ENCODE results near the gene KBTBD2.

Gene KBTBD2

DNA sequence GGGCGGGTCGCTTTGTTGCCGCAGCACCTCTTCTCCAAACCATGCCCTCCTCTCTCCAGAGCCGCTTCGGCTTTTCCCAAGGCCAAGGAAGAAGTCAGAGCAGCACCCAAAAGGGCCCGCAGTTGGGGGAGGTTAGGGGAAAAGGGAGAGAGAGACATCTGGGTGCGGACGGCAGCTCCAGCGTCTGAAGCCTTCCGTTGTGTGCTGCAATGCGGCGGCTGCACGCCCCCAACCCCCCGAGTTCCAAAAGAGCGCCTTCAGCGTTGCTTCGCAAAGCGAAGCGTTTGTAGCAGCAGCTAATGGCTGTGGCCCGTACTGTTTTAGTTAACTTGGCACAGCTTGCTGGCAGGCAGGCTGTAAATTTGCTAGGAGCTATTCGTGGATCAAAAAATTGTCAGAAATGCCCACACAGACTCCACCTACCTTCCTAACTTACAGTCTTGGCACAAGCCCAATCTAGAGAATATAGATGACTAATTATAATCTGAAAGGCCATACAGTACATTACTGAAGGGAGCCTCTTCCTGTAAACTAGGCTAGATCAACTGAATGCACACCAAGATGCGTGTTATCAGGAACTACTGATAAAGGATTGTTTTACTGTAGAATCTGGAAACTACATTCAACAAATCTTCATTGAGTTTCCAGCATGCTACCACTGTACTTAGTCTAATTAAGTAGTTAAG is 1.1 kb upstream of the KBTBD2 start:
- Histone ChIP-seq H2AFZ (ENCODE audit: low read depth, low read length) (peak overlapping the region; percentile 75), H3K27me3 (ENCODE audit: low read depth, low read length) (no peaks in the 10 kb centered on the region), H3K79me2 (ENCODE audit: low read length) (peaks cover 34% of the 10 kb centered on the region), H3K27ac (ENCODE audit: low read length) (peak overlapping the region; percentile 92), H3K4me1 (ENCODE audit: low read length) (peaks cover 16% of the 10 kb centered on the region), H3K36me3 (replicated peaks; ENCODE audit: low read depth, low read length) (no peaks in the 10 kb centered on the region), H3K4me3 (ENCODE audit: low read length) (peak overlapping the region; percentile 99), H3K9me3 (ENCODE audit: insufficient read depth, low read length) (no peaks in the 10 kb centered on the region), H3K4me2 (ENCODE audit: low read length) (peak overlapping the region; percentile 91), H3K9ac (ENCODE audit: low read length) (peak overlapping the region; percentile 100), H4K20me1 (ENCODE audit: insufficient read depth, low read length) (peaks cover 26% of the 10 kb centered on the region)
- TF ChIP-seq CTCF (IDR thresholded peaks at IDR 0.05; ENCODE audit: low read depth, low read length): no peak
- TF ChIP-seq EZH2phosphoT487 (IDR thresholded peaks at IDR 0.05; ENCODE audit: low read depth): no peak

- Histone ChIP-seq H3K36me3 (replicated peaks; ENCODE audit: low read depth, low read length) (no peaks in the 10 kb centered on the region), H3K4me2 (ENCODE audit: low read length) (peak overlapping the region; percentile 91), H2AFZ (ENCODE audit: low read depth, low read length) (peak overlapping the region; percentile 75; the same call in 1 of the 2 replicates), H3K79me2 (ENCODE audit: low read length) (peaks cover 41% of the 10 kb centered on the region), H3K9me3 (ENCODE audit: insufficient read depth, low read length) (no peaks in the 10 kb centered on the region), H3K27me3 (ENCODE audit: low read depth, low read length) (no peaks in the 10 kb centered on the region), H3K9ac (ENCODE audit: low read length) (peak overlapping the region; percentile 100), H3K4me3 (ENCODE audit: low read length) (peak overlapping the region; percentile 99), H3K27ac (ENCODE audit: low read length) (peak overlapping the region; percentile 92), H3K4me1 (ENCODE audit: low read length) (peaks cover 16% of the 10 kb centered on the region), H4K20me1 (ENCODE audit: insufficient read depth, low read length) (peaks cover 33% of the 10 kb centered on the region)
- TF ChIP-seq EZH2phosphoT487 (IDR thresholded peaks at IDR 0.05; ENCODE audit: low read depth) (no peak), CTCF (IDR thresholded peaks at IDR 0.05; ENCODE audit: low read depth, low read length) (no peak)
Observed at GRCh38 chr7:32891800-32892520, 400 bp upstream of the KBTBD2 start.

DNA sequence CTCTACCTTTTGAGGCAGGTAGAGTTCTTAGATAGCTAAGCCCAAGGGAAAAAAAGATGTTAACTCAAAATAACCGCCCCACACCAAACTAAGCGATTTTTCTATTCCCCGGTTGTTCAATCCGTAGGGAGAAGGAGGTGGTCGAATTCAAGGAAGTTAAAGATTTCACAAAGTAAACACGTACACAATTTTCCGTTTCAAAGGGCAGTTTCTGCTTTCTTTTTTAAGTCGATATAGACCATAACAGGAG is 842 bp downstream of the KBTBD2 start:
- peak overlapping the region; percentile 87 for H3K9ac ChIP-seq (ENCODE audit: low read length)
- no peaks in the 10 kb centered on the region for H3K9me3 ChIP-seq (ENCODE audit: insufficient read depth, low read length)
- peak overlapping the region; percentile 99 for H3K4me2 ChIP-seq (ENCODE audit: low read length)
- H3K79me2 ChIP-seq (ENCODE audit: low read length): peaks cover 54% of the 10 kb centered on the region
- H3K27me3 ChIP-seq (ENCODE audit: low read depth, low read length): no peaks in the 10 kb centered on the region
- peaks cover 16% of the 10 kb centered on the region for H3K4me1 ChIP-seq (ENCODE audit: low read length)
- H4K20me1 ChIP-seq (ENCODE audit: insufficient read depth, low read length): peaks cover 34% of the 10 kb centered on the region
- H3K36me3 ChIP-seq (replicated peaks; ENCODE audit: low read depth, low read length): no peaks in the 10 kb centered on the region
- H3K4me3 ChIP-seq (ENCODE audit: low read length): peak overlapping the region; percentile 99
- H3K27ac ChIP-seq (ENCODE audit: low read length): peak overlapping the region; percentile 92
- TF ChIP-seq CTCF (IDR thresholded peaks at IDR 0.05; ENCODE audit: low read depth, low read length): no peak
- TF ChIP-seq EZH2phosphoT487 (IDR thresholded peaks at IDR 0.05; ENCODE audit: low read depth): no peak
- no peak overlapping the region for H2AFZ ChIP-seq (ENCODE audit: low read depth, low read length)

- Histone ChIP-seq H3K9me3 (ENCODE audit: insufficient read depth, low read length) (no peaks in the 10 kb centered on the region), H3K79me2 (ENCODE audit: low read length) (peaks cover 59% of the 10 kb centered on the region), H2AFZ (ENCODE audit: low read depth, low read length) (no peak overlapping the region), H3K9ac (ENCODE audit: low read length) (peak overlapping the region; percentile 87), H3K27me3 (ENCODE audit: low read depth, low read length) (no peaks in the 10 kb centered on the region), H3K4me1 (ENCODE audit: low read length) (peaks cover 16% of the 10 kb centered on the region), H4K20me1 (ENCODE audit: insufficient read depth, low read length) (peaks cover 34% of the 10 kb centered on the region), H3K4me2 (ENCODE audit: low read length) (peak overlapping the region; percentile 99), H3K36me3 (replicated peaks; ENCODE audit: low read depth, low read length) (no peaks in the 10 kb centered on the region), H3K27ac (ENCODE audit: low read length) (peak overlapping the region; percentile 92), H3K4me3 (ENCODE audit: low read length) (peak overlapping the region; percentile 99)
- no peak for TF ChIP-seq EZH2phosphoT487 (IDR thresholded peaks at IDR 0.05; ENCODE audit: low read depth)
- no peak for TF ChIP-seq CTCF (IDR thresholded peaks at IDR 0.05; ENCODE audit: low read depth, low read length)
Observed at GRCh38 chr7:32890010-32890792, 1.4 kb downstream of the KBTBD2 start.

Data from OCI-LY3 (cell line).